ENCODE measurements around the gene SYNM. TPM values are rescaled to one million over a fixed set of nuclear protein-coding genes. Genes with fewer than 3 reads are reported as not detected.

The SYNM gene
- total and polyA plus RNA-seq, 2 experiments from 2014 or later = 0.74 to 3.5 TPM

GRCh38 chr15:99182791-99183190, 77.9 kb downstream of the SYNM start:
- Mint-ChIP-seq H3K36me3 (ENCODE audit: low read depth) (peaks cover 11% of the 10 kb centered on the region; the same call in 2 of the 3 replicates), H3K27me3 (ENCODE audit: insufficient read depth, low read depth, poor library complexity) (peaks cover 2% of the 10 kb centered on the region), H3K27ac (no peak overlapping the region), H3K4me3 (no peak overlapping the region), H3K9me3 (no peaks in the 10 kb centered on the region), H3K4me1 (peaks cover 24% of the 10 kb centered on the region)
- Histone ChIP-seq H2AFZ (no peak overlapping the region), H3K36me3 (ENCODE audit: insufficient read depth) (no peaks in the 10 kb centered on the region), H3K9me2 (ENCODE audit: insufficient read depth) (no peaks in the 10 kb centered on the region), H3K4me1 (ENCODE audit: insufficient read depth) (peaks cover 6% of the 10 kb centered on the region; the same call in 1 of the 2 replicates), H3K27me3 (ENCODE audit: insufficient read depth) (no peaks in the 10 kb centered on the region), H3F3A (replicated peaks; ENCODE audit: low read depth) (no peaks in the 10 kb centered on the region), H3K4me3 (no peak overlapping the region), H4K20me1 (replicated peaks; ENCODE audit: insufficient read depth) (no peaks in the 10 kb centered on the region), H3K79me2 (replicated peaks; ENCODE audit: insufficient read depth) (no peaks in the 10 kb centered on the region), H3K27ac (ENCODE audit: low read depth) (no peak overlapping the region), H3K4me2 (no peak overlapping the region)
- ATAC-seq (no peak), DNase-seq (ENCODE audit: low spot score) (no peak)
- TF ChIP-seq CREB1 (CRISPR knock-in tag; IDR thresholded peaks at IDR 0.05; ENCODE audit: low read depth) (no peak), POLR2AphosphoS5 (IDR thresholded peaks at IDR 0.05; ENCODE audit: low read depth) (no peak), ZNF114 (CRISPR knock-in tag; IDR thresholded peaks at IDR 0.05) (no peak)

Other genes starting within 250 kb of the SYNM start
- gene PGPEP1L, start 97.3 kb upstream of the SYNM start, total RNA-seq (2014; rRNA removed; shearing (Covaris generic)) = not detected in 2 replicates
- not detected in 2 replicates for gene PGPEP1L, start 97.3 kb upstream of the SYNM start, polyA plus RNA-seq (2016; fragmentation: Nextera tagmentation; extraction: Ambion mirVana)
- 17.0 and 25.2 TPM in 2 replicates for gene TTC23, start 144.5 kb downstream of the SYNM start, total RNA-seq (2014; rRNA removed; shearing (Covaris generic))
- 6.3 and 6.6 TPM in 2 replicates for gene TTC23, start 144.5 kb downstream of the SYNM start, polyA plus RNA-seq (2016; fragmentation: Nextera tagmentation; extraction: Ambion mirVana)
- 26.7 and 28.4 TPM in 2 replicates for gene LRRC28, start 146.4 kb downstream of the SYNM start, total RNA-seq (2014; rRNA removed; shearing (Covaris generic))
- gene LRRC28, start 146.4 kb downstream of the SYNM start, polyA plus RNA-seq (2016; fragmentation: Nextera tagmentation; extraction: Ambion mirVana) = 12.2 and 12.9 TPM in 2 replicates